CD4-positive, alpha-beta T cell treated with Interleukin-17A for 1 hour (primary cell): ENCODE data around the gene FANK1.
"Not testable (repeated sequence)": the region's sequence is repeated elsewhere in the genome, so short reads cannot be mapped to it uniquely, and the experiment has no call there.

Source experiments
- DNase-seq: peaks from one replicate; pipeline ENCODE4 v3.0.0-alpha.2; 2020

FANK1 gene

GRCh38 chr10:125892402-125892801, 4.0 kb upstream of the FANK1 start:
- DNase-seq = not testable (repeated sequence)

DNA sequence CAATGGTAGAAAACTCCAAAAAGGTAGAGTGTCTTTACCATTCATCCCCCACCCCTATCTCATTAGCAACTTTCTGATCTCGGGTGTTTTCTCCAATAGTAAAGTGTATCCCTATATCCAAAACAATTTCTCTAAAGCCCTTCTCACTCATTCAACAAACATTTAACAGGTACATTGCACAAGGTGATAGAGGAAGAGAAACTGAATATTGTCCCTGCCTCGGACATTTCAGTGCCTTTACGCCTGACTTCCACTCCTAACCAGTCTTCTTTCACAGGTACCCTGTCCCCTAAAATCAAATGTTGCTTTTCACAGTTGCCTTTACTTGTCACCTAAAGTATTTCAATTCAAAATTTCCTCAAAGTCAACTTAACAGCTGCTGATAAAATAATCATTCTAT, 2.2 kb upstream of the FANK1 start:
- DNase-seq = not testable (repeated sequence)

DNA sequence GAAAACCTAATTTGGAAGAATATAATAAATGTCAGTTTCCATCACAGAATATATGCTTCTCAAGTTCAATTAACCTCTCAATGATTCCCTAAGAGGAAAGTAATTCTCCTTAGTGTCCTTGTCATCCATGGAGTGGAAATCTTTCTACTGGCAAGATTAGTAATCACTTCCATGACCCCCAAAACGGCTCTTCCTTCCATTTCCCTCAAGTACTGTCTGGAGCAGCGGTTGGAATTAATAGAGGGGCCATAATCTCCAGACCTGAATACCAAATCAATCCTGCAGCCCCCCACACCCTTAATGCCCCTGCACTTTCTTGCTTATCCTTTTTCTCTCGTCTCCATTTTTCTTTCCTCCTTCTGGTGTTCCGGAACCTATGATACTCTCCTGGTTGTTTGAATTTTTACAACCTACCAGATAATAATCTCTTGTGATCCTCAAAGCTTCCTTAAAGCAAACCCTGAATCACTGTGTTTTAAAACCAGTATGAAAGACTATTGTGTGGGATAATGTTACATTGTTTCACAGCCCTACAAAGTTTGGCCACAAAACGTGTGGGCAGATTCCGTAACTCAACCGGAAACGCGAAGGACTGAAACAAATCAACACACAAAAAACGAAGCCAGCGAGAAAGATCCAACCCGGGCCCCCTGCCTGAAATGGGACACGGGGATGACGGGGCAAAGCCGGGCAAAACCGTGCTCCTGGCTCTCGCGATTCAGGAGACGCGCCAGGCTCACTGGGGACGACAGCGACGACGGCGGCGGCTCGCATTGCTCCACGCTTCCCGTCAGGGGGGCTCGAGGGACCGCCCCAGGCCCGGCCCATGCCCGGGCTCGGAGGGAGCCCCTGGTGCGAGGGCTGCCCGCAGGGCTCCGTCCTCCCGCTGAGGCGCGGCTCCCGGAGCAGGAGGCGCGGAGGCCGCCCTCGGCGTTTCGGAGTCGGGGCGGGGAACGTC, 955 bp upstream of the FANK1 start:
- not testable (repeated sequence) for DNase-seq

- DNase-seq = not testable (repeated sequence)
These were observed 953 bp downstream of the FANK1 start for GRCh38 chr10:125897317-125897716.

GRCh38 chr10:125900963-125901362, 4.6 kb downstream of the FANK1 start:
- not testable (repeated sequence) for DNase-seq

DNA sequence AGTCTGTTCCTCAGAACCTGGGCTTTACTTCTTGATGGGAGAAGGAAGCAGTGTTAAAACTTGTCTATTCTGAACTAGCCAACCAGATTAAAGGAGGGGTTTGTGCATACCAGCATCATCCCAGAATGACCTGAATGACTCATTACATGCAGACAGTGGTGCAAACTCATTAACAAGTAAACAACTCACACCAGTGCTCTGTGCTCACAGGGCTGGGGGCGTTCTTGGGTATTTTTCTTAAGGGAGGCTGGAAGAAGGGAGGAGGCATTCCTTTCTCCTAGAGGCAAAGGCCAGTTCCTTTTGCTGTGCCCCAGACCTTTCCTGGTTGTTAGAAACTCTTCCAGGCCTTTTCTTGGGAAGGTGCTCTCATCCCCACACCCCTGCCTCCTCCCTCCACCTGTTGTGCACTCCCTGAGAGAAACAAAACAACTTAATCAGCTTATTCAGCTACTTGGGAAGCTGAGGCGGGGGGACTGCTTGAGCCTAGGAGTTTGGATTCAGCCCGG, 6.8 kb downstream of the FANK1 start:
- DNase-seq = not testable (repeated sequence)

GRCh38 chr10:125905069-125905994, 9.0 kb downstream of the FANK1 start:
- not testable (repeated sequence) for DNase-seq

DNA sequence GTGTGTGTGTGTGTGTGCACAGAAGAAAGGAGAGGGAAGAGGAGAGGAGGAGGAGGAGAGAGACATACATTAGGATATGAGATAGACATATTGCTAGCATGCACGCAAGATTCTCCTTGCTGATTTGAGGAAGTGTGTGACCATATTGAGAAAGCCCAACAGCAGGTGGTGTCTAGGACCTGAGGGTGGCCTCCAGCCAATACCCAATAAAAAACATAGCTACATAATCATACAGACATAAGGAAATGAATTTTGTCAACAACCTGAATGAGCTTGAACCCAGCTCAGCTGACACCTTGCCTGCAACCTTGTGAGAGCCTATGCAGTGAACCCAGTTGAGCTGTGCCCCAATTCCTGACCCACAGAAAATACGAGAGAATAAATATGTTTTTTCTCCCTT, 11.2 kb downstream of the FANK1 start:
- not testable (repeated sequence) for DNase-seq

DNA sequence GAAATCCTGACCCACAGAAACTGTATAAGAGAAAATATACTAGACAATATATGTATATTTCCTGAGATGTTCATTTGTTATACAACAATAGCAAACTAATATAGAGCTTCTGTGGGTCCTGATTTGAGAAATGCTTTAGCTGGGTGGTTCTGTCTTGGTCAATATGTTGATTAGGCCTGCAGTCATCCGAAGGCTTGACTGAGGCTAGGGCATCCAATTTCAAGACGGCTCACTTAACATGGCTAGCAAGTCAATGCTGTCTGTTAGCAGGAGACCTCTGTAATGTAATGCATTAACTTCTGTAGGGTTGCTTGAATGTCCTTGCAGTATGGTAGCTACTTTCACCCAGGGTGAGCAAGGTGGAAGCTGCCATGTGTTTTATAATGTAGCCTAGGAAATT, 12.4 kb downstream of the FANK1 start:
- DNase-seq = not testable (repeated sequence)

GRCh38 chr10:125909491-125909890, 13.1 kb downstream of the FANK1 start:
- DNase-seq = not testable (repeated sequence)

- no peak for DNase-seq
These were observed 14.8 kb downstream of the FANK1 start for GRCh38 chr10:125911145-125911544.

- DNase-seq = no peak
These were observed 15.6 kb downstream of the FANK1 start for GRCh38 chr10:125911990-125912389.

- not testable (repeated sequence) for DNase-seq
These were observed 16.9 kb downstream of the FANK1 start for GRCh38 chr10:125913277-125913676.

GRCh38 chr10:125916977-125917376, 20.6 kb downstream of the FANK1 start:
- no peak for DNase-seq

GRCh38 chr10:125917704-125918361, 21.5 kb downstream of the FANK1 start:
- not testable (repeated sequence) for DNase-seq

DNA sequence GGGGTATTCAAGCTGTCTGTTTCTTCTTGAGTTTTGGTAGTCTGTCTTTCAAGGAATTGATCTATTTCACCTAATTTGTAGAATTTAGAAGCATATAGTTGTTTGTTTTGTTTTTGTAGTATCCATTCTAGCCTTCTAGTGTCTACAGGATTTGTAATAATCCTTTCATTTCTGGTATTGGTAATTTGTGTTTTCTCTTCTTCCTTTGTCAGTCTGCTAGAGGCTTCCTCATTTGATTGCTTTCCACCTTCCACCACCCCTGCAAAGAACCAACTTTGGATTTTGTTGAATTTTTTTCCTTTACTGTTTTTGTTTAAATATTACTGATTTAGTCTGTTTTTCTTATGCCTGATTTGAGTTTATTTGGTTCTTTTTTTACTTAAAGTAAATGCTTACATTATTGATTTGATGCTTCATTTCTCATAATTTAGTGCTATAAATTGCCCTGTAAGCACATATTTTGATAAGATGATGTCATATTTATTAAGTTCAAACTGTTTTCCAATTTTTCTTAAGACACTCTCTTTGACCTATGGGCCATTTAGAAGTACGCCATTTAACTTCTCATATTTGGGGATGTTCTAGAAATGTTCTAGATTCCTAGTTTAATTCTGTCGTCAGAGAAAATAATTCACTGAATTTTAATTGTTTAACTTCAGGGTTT, 25.4 kb downstream of the FANK1 start:
- not testable (repeated sequence) for DNase-seq

GRCh38 chr10:125925262-125925834, 29.0 kb downstream of the FANK1 start:
- no peak for DNase-seq

DNA sequence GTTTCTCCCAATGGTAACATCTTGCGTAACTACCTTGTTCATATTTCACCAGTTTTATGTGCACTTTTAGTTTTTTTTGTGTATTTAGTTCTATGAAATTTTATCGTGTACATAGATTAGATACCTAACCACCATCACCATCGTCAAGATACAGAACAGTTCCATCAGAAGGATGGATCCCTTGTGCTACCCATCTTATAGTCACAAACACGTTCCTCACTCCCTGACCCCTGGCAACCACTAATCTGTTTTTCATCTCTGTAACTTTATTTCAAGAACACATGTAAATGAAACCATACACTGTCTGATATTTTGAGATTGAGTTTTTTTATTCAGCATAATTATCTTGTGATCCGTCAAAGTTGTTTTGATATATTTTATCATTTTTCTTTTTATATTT, 29.9 kb downstream of the FANK1 start:
- no peak for DNase-seq

GRCh38 chr10:125927265-125927664, 30.9 kb downstream of the FANK1 start:
- DNase-seq = not testable (repeated sequence)

GRCh38 chr10:125928928-125929585, 32.7 kb downstream of the FANK1 start:
- no peak for DNase-seq

DNA sequence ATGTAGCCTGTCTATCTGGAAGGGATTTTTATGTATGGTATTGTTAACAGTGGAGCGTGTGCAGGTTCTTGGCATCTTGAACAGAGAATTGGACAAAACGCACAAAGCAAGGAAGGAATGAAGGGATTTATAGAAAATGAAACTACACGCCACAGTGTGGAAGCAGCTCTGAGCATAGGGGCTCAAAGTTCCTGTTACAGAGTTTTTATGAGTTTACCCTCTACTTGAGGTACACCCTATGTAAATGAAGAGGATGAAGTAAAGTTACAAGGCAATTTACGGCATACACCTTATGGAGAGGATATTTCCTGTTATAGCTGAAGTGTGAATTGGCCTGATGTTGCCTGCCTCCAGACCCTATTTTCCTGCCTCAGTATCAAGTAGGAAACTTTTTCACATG, 33.3 kb downstream of the FANK1 start:
- no peak for DNase-seq
